Testis (tissue), 3 donors: Measurements from ENCODE around the gene ANO10. TPM values are rescaled to one million over a fixed set of nuclear protein-coding genes. Genes with fewer than 3 reads are reported as not detected.

ENCODE experiments used
- DNase-seq: peaks from one replicate; pipeline ENCODE4 v3.0.0-alpha.2; 2019
- H3K27ac ChIP-seq, 2 donors: fragments of 200-600 bp; sonication (generic); one replicate each; pipeline ENCODE4 v1.5.1; 2019
- H3K27me3 ChIP-seq: fragments of 200-600 bp; sonication (generic); one replicate; pipeline ENCODE4 v1.5.1; 2019
- H3K36me3 ChIP-seq: fragments of 200-600 bp; sonication (generic); one replicate; pipeline ENCODE4 v1.5.1; 2017; ENCODE audit warnings: low read depth; ENCODE audit errors: missing control alignments
- H3K4me1 ChIP-seq: fragments of 200-600 bp; sonication (generic); one replicate; pipeline ENCODE4 v1.5.1; 2019
- H3K4me3 ChIP-seq, 2 donors: fragments of 200-600 bp; sonication (generic); one replicate each; pipeline ENCODE4 v1.5.1; 2017 to 2019
- H3K9me3 ChIP-seq: fragments of 200-600 bp; sonication (generic); one replicate; pipeline ENCODE4 v1.5.1; 2017
- POLR2A ChIP-seq: fragments of 450-650 bp; IDR thresholded peaks from one replicate; pipeline ENCODE4 v1.6.1; 2017; ENCODE audit warnings: antibody characterized with exemption, mild to moderate bottlenecking, moderate library complexity
- WGBS, 2 donors: methylation state at CpG; one replicate each; pipeline ENCODE4 v1.1.5; 2018; 5-methylcytosine and 5-hydroxymethylcytosine counted together
- intact Hi-C: fragments of 100-400 bp; cut with DNase I; formaldehyde crosslinking; loops from one replicate; pipeline ENCODE4 v1.15.1; 2023; ENCODE audit warnings: low total_unique reads
- polyA plus RNA-seq: library from polyadenylated mRNA; stranded (reverse); fragments of 350-450 nt; fragmentation: Illumina TruSeq; extraction: RNeasy Lipid Tissue Mini Kit (QIAGEN cat#74804); gene quantifications from one replicate; pipeline ENCODE4 v1.2.3, GENCODE V29; 2014; ENCODE audit warnings: low read depth, low replicate concordance; ENCODE audit not compliant: insufficient read depth
- total RNA-seq, 2 donors: library from RNA; depleted of rRNA; stranded (reverse); fragments of >200 nt; gene quantifications; one replicate each; pipeline ENCODE4 v1.2.3, GENCODE V29; 2016
- TF ChIP-seq, protein P1 (sequence below), 3 experiments: fragments of 450-650 bp in 2 of 3; fragments of 200-600 bp in 1 of 3; sonication (generic) in 1 of 3; IDR thresholded peaks; one replicate each; pipeline ENCODE4 v1.5.1; 2016 to 2019; ENCODE audit warnings: antibody characterized with exemption in 3 of 3, mild to moderate bottlenecking in 2 of 3, moderate library complexity in 1 of 3

Gene ANO10
- total and polyA plus RNA-seq, 3 donors from 2014 or later: 19.9 to 26.3 (median 25.0) TPM

DNA sequence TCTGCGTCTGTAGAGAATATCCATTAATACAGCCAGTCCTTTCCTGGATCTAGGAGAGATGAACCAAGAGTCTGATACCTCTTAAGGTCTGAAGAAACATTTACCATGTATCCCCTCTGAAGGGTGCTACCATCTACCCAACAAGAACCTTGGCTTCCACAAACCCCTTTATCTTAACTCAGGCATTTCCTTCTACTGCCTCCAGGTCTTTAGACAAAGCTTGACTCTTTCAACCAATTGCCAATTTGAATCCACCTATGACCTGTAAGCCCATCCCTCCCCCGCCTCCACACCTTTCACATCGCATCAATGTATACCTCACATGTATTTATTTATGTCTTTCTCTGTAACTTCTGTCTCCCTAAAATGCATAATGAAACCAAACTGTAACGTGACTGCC, 196.0 kb downstream of the ANO10 start:
- 93% methylated on average over 4 of the region's 4 CpGs for WGBS, 2 donors
- intact Hi-C loops: no loop called here
- H3K4me1 ChIP-seq: no peaks in the 10 kb centered on the region
- no peak for TF ChIP-seq POLR2A
- TF ChIP-seq, protein P1, sequence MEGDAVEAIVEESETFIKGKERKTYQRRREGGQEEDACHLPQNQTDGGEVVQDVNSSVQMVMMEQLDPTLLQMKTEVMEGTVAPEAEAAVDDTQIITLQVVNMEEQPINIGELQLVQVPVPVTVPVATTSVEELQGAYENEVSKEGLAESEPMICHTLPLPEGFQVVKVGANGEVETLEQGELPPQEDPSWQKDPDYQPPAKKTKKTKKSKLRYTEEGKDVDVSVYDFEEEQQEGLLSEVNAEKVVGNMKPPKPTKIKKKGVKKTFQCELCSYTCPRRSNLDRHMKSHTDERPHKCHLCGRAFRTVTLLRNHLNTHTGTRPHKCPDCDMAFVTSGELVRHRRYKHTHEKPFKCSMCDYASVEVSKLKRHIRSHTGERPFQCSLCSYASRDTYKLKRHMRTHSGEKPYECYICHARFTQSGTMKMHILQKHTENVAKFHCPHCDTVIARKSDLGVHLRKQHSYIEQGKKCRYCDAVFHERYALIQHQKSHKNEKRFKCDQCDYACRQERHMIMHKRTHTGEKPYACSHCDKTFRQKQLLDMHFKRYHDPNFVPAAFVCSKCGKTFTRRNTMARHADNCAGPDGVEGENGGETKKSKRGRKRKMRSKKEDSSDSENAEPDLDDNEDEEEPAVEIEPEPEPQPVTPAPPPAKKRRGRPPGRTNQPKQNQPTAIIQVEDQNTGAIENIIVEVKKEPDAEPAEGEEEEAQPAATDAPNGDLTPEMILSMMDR (IDR thresholded peaks at IDR 0.05): no peak
- no peak overlapping the region for H3K4me3 ChIP-seq
- no peaks in the 10 kb centered on the region for H3K27me3 ChIP-seq
- no peak for DNase-seq
- H3K27ac ChIP-seq: no peak overlapping the region
- H3K36me3 ChIP-seq: no peaks in the 10 kb centered on the region
- no peaks in the 10 kb centered on the region for H3K9me3 ChIP-seq

DNA sequence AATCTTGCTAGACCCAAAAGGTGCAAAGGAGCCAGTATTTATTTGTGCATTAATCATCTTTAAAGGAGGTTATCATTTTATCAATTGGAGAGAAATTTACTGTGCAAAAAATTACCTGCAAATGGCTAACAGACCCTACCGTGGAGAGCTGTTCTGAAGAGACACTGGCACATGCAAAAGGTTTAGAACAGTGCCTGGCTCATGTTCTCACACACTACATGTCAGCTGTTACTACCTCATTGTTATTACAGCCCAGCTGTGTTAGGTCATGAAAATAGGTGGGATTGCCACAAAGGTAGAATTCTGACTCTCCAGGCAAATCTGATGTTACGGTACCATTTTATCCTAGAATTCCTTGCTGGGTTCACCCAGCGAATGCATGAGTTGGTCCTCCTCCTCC, 198.2 kb downstream of the ANO10 start:
- no peak for DNase-seq
- H3K27ac ChIP-seq: no peak overlapping the region
- H3K27me3 ChIP-seq: no peaks in the 10 kb centered on the region
- 60 to 61% methylated on average over 3 of the region's 3 CpGs for WGBS, 2 donors
- H3K4me3 ChIP-seq: no peak overlapping the region
- no peaks in the 10 kb centered on the region for H3K36me3 ChIP-seq
- H3K9me3 ChIP-seq: no peaks in the 10 kb centered on the region
- intact Hi-C loops: no loop called here
- TF ChIP-seq POLR2A: no peak
- TF ChIP-seq, protein P1 (IDR thresholded peaks at IDR 0.05): no peak
- H3K4me1 ChIP-seq: no peaks in the 10 kb centered on the region

DNA sequence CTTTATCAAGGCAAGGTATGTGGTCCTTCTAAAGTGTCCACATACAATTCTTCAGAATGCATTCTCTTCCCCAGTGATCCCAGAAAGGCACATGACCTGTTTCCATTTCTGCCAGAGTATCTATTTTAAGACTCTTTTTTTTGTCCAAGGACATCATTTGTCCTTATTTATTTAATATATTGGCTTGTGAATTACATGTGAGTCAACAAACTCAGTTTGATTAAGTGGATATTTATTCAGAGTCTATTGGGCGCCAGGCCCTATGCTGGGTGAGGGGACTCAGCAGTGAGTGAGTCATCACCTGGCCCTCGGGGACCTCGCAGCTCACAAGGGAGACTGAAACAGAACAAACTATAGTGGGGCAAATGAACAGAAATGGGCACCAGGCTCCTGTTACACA, 198.7 kb downstream of the ANO10 start:
- intact Hi-C loops: no loop called here
- Histone ChIP-seq H3K9me3 (no peaks in the 10 kb centered on the region), H3K4me1 (no peaks in the 10 kb centered on the region), H3K27ac (no peak overlapping the region), H3K36me3 (no peaks in the 10 kb centered on the region), H3K27me3 (no peaks in the 10 kb centered on the region), H3K4me3 (no peak overlapping the region)
- TF ChIP-seq, protein P1 (IDR thresholded peaks at IDR 0.05): no peak
- TF ChIP-seq POLR2A: no peak
- DNase-seq: peak; percentile 41
- WGBS, 2 donors: 82% methylated on average over 3 of the region's 3 CpGs

DNA sequence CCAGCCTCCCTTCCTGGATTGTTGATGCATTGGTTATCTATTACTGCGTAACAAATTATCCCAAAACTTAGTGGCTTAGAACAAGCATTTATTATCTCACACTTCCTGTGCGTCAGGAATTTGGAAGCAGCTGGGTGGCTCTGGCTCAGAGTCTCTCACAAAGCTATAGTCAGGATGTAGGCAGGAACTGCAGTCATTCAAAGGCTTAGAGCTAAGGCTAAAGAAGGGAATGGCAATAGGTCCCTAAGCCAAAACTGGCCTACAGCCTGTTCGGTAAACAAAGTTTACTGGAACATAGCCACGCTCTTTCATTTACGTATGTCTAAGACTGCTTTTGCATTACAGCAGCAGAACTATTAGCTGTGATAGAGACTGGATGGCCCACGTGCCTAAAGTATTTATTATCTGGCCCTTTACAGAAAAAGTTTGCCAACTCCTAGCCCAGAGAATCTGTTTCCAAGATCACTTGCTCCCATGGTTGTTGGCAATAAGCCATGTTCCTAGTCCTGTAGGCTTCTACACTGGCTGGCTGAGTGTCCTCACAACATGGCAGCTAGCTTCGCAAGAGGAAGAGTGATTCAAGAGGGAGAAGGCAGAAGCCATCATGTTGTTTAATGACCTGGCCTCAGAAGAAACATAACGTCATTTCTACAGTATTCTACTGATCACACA, 203.1 kb downstream of the ANO10 start:
- Histone ChIP-seq H3K36me3 (no peaks in the 10 kb centered on the region), H3K27ac (no peak overlapping the region), H3K27me3 (no peaks in the 10 kb centered on the region), H3K4me1 (no peaks in the 10 kb centered on the region), H3K9me3 (no peaks in the 10 kb centered on the region), H3K4me3 (no peak overlapping the region)
- TF ChIP-seq, protein P1 (IDR thresholded peaks at IDR 0.05): no peak
- TF ChIP-seq POLR2A: no peak
- intact Hi-C loops: no loop called here
- DNase-seq: no peak
- WGBS, 2 donors: 79 to 94% methylated on average over 7 to 8 of the region's 8 CpGs

- no peak overlapping the region for H3K27ac ChIP-seq
- no peak for TF ChIP-seq POLR2A
- TF ChIP-seq, protein P1 (IDR thresholded peaks at IDR 0.05): no peak
- peak overlapping the region in 1 of 2 donors; percentile 4 for H3K4me3 ChIP-seq
- 76 to 90% methylated on average over 11 of the region's 11 CpGs for WGBS, 2 donors
- no peaks in the 10 kb centered on the region for H3K27me3 ChIP-seq
- no peaks in the 10 kb centered on the region for H3K9me3 ChIP-seq
- H3K36me3 ChIP-seq: no peaks in the 10 kb centered on the region
- peak; percentile 45 for DNase-seq
- H3K4me1 ChIP-seq: no peaks in the 10 kb centered on the region
- intact Hi-C loops: no loop called here
Measured at GRCh38 chr3:43417133-43417532, 204.7 kb downstream of the ANO10 start.
